Parathyroid adenoma (tissue), 2 donors: Measurements from ENCODE around the gene MAPRE3.

Source experiments
- H2AFZ ChIP-seq: fragments of 300-600 bp; sonication (generic); one replicate; pipeline ENCODE4 v1.7.0; 2017; ENCODE audit warnings: antibody characterized with exemption, mild to moderate bottlenecking
- H3K27ac ChIP-seq: fragments of 300-600 bp; sonication (generic); one replicate; pipeline ENCODE4 v1.7.0; 2017
- H3K27me3 ChIP-seq: fragments of 300-600 bp; sonication (generic); one replicate; pipeline ENCODE4 v1.7.0; 2017; ENCODE audit warnings: low read length; ENCODE audit not compliant: control insufficient read depth, insufficient read depth
- H3K36me3 ChIP-seq: fragments of 300-600 bp; sonication (generic); one replicate; pipeline ENCODE4 v1.7.0; 2017; ENCODE audit warnings: low read length; ENCODE audit not compliant: control insufficient read depth, insufficient read depth
- H3K4me1 ChIP-seq: fragments of 300-600 bp; sonication (generic); one replicate; pipeline ENCODE4 v1.7.0; 2017; ENCODE audit warnings: control low read depth
- H3K4me2 ChIP-seq: fragments of 300-600 bp; sonication (generic); one replicate; pipeline ENCODE4 v1.7.0; 2017; ENCODE audit warnings: low read length
- H3K4me3 ChIP-seq: fragments of 300-600 bp; sonication (generic); one replicate; pipeline ENCODE4 v1.7.0; 2017; ENCODE audit warnings: low read depth, low read length
- H3K79me2 ChIP-seq: fragments of 300-600 bp; sonication (generic); one replicate; pipeline ENCODE4 v1.7.0; 2017; ENCODE audit warnings: control low read depth
- H3K9ac ChIP-seq: fragments of 300-600 bp; sonication (generic); one replicate; pipeline ENCODE4 v1.7.0; 2017; ENCODE audit warnings: mild to moderate bottlenecking
- H3K9me3 ChIP-seq: fragments of 300-600 bp; sonication (generic); one replicate; pipeline ENCODE4 v1.7.0; 2017; ENCODE audit warnings: low read length; ENCODE audit not compliant: control insufficient read depth
- TF ChIP-seq, protein P1 (sequence below): fragments of 300-600 bp; sonication (generic); IDR thresholded peaks from one replicate; pipeline ENCODE4 v1.7.0; 2017; ENCODE audit warnings: antibody characterized with exemption, mild to moderate bottlenecking
- donor health status: primary hyperparathyroidism.

MAPRE3 gene

DNA sequence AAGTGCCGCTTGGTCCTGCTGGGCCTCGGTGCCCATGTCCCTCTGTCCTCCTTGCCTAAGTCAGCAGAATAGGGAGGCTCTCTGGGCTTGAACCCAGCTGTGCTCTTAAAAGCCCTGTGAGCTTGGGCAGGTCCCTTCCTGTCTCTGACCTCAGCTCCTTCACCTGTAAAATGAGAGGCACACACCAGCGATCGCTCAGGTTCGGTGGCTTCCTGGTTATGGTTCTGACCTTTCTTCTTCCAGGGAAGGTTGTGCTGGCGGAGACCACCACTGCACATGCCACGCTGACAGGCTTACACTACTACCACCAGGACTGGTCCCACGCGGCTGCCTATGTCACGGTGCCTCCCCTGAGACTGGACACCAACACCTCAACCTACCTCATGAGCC lies 36.1 kb upstream of the MAPRE3 start:
- H3K4me1 ChIP-seq, result no peaks in the 10 kb centered on the region
- no peaks in the 10 kb centered on the region for H3K9me3 ChIP-seq
- no peaks in the 10 kb centered on the region for H3K36me3 ChIP-seq
- H3K27me3 ChIP-seq, result no peaks in the 10 kb centered on the region
- no peaks in the 10 kb centered on the region for H3K79me2 ChIP-seq
- H3K27ac ChIP-seq, result no peak overlapping the region
- no peak overlapping the region for H2AFZ ChIP-seq
- H3K4me3 ChIP-seq, result no peak overlapping the region
- H3K4me2 ChIP-seq, result no peak overlapping the region
- H3K9ac ChIP-seq, result no peak overlapping the region
- TF ChIP-seq, protein P1, sequence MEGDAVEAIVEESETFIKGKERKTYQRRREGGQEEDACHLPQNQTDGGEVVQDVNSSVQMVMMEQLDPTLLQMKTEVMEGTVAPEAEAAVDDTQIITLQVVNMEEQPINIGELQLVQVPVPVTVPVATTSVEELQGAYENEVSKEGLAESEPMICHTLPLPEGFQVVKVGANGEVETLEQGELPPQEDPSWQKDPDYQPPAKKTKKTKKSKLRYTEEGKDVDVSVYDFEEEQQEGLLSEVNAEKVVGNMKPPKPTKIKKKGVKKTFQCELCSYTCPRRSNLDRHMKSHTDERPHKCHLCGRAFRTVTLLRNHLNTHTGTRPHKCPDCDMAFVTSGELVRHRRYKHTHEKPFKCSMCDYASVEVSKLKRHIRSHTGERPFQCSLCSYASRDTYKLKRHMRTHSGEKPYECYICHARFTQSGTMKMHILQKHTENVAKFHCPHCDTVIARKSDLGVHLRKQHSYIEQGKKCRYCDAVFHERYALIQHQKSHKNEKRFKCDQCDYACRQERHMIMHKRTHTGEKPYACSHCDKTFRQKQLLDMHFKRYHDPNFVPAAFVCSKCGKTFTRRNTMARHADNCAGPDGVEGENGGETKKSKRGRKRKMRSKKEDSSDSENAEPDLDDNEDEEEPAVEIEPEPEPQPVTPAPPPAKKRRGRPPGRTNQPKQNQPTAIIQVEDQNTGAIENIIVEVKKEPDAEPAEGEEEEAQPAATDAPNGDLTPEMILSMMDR, result no peak

DNA sequence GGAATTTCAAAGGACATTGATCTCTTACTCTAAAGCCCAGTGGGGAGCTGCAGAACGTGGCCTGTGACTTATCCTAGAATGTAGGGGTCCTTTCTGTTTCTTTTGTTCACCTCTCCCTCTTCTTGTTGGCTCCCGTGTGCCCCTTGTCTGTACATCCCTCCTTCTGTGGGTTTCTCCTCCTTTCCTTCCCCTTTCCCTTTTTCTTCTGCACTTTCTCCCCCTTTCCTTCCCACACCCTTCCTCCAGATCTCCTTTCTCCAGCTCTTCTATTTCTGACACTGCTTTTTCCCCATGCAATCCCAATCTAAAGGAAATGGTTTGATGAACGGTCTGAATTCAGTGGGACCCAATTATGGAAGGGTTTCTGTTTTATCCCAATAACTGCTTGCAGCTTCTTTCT lies 35.5 kb upstream of the MAPRE3 start:
- TF ChIP-seq, protein P1, result no peak
- no peaks in the 10 kb centered on the region for H3K36me3 ChIP-seq
- H3K4me3 ChIP-seq, result no peak overlapping the region
- no peak overlapping the region for H2AFZ ChIP-seq
- H3K27me3 ChIP-seq, result no peaks in the 10 kb centered on the region
- no peaks in the 10 kb centered on the region for H3K79me2 ChIP-seq
- H3K4me1 ChIP-seq, result no peaks in the 10 kb centered on the region
- H3K9ac ChIP-seq, result no peak overlapping the region
- H3K4me2 ChIP-seq, result no peak overlapping the region
- H3K9me3 ChIP-seq, result no peaks in the 10 kb centered on the region
- no peak overlapping the region for H3K27ac ChIP-seq

DNA sequence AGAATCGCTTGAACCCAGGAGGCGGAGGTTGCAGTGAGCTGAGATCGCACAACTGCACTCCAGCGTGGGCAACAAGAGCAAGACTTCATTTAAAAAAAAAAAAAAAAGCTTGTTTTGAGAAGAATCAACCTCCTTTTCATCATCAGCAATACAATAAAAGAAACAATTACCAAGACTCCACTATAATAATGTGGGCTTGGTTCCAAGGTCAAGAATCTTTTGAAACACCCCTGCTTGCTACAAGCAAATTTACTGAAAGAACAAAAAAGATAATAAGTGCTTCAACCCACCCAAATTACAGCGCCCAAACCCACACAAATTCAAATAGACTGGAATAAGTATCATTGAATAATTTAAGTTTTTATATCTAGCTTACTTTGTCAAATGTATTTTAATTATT lies 33.6 kb upstream of the MAPRE3 start:
- Histone ChIP-seq H3K9me3 (no peaks in the 10 kb centered on the region), H3K79me2 (no peaks in the 10 kb centered on the region), H3K4me3 (no peak overlapping the region), H3K4me2 (no peak overlapping the region), H3K36me3 (no peaks in the 10 kb centered on the region), H3K27ac (no peak overlapping the region), H3K4me1 (no peaks in the 10 kb centered on the region), H2AFZ (no peak overlapping the region), H3K9ac (no peak overlapping the region), H3K27me3 (no peaks in the 10 kb centered on the region)
- TF ChIP-seq, protein P1, result no peak

DNA sequence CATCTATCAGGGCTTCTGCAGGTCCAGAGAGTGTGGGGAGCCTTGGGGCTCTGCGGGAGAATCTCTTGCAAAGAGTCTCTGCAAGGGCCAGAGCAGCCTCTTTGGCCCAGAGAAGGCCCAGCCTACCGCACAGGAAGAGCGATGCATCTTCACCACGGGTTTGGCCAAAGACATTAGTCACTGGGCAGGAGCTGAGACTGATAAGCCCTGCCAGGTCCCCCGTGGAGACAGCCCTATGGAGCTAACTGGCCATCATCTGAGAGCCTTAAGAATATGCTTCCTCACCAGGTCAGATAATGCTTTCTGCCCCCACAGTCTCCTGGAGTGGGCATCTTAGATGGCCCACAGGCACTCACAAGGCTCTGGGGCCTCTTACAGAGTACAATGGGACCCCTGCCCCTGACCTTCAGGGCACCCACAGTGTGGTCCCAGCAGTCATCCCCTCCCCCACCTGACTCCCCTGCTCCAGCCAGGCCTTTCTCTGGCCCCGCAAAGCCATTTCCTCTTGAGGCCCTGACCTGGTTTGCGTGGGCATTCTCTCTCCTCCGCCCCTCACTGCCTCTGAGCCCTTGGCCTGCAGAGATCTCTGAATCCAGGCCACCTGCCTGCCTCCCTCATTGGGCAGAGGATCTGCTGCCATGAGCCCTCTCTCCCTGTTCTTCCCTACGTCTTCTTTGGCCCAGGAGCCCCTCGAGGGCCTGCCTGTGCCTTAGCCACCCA lies 31.9 kb upstream of the MAPRE3 start:
- H3K4me1 ChIP-seq, result peaks cover 3% of the 10 kb centered on the region
- H3K36me3 ChIP-seq, result no peaks in the 10 kb centered on the region
- H3K9ac ChIP-seq, result no peak overlapping the region
- H3K9me3 ChIP-seq, result no peaks in the 10 kb centered on the region
- H3K27me3 ChIP-seq, result peaks cover 5% of the 10 kb centered on the region
- H2AFZ ChIP-seq, result no peak overlapping the region
- H3K79me2 ChIP-seq, result no peaks in the 10 kb centered on the region
- no peak overlapping the region for H3K4me3 ChIP-seq
- H3K27ac ChIP-seq, result no peak overlapping the region
- H3K4me2 ChIP-seq, result no peak overlapping the region
- TF ChIP-seq, protein P1, result no peak

DNA sequence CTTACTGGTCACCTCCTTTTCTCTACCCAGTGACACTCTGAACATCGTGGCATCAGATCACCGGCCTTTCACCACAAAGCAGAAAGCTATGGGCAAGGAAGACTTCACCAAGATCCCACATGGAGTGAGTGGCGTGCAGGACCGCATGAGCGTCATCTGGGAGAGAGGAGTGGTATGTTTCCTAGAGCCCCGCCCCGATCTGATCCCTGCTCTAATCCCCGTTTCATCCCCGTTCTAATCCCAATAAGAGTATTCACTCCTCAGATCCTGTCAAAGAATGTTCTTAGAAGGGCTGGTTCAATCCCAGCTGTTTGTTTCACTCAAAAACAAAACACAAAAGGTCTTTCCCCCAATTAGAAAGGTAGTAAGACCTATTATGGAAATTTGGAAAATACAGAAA lies 30.4 kb upstream of the MAPRE3 start:
- TF ChIP-seq, protein P1, result no peak
- no peak overlapping the region for H2AFZ ChIP-seq

More for the DNA sequence above, 30.4 kb upstream of the MAPRE3 start:
- H3K9me3 ChIP-seq, result no peaks in the 10 kb centered on the region
- peaks cover 3% of the 10 kb centered on the region for H3K4me1 ChIP-seq
- H3K4me3 ChIP-seq, result no peak overlapping the region
- peaks cover 7% of the 10 kb centered on the region for H3K27me3 ChIP-seq
- H3K79me2 ChIP-seq, result no peaks in the 10 kb centered on the region
- H3K36me3 ChIP-seq, result no peaks in the 10 kb centered on the region
- H3K4me2 ChIP-seq, result no peak overlapping the region
- no peak overlapping the region for H3K9ac ChIP-seq
- H3K27ac ChIP-seq, result no peak overlapping the region
